Measurements from ENCODE around the gene ARRB2. TPM values are rescaled to one million over a fixed set of nuclear protein-coding genes. Genes with fewer than 3 reads are reported as not detected.
A peak's percentile ranks its signal among the peaks of the same experiment; 100 is the strongest.

The ARRB2 gene
- total and polyA plus RNA-seq, 12 donors: 10.8 to 53.5 (median 17.2) TPM

DNA sequence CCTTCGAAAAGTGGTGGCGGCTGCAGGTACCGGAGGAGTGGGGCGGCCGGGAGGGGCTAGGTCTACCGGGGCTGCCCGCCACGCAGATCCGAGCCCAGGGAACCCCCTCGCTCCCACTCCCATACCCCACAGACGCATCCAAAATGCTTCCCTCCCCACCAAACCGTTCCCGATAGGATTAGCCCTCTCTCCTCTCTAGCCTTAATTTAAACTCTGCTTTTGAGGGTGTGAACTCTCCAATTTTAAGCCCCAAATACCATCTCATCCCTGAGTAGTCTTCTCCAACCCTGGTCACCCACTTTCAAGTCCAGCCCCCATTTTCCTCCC lies 29.6 kb downstream of the ARRB2 start:
- 13 to 17% methylated on average over 13 of the region's 13 CpGs for WGBS, 2 donors
- peak overlapping the region in 6 of 10 donors; percentile 60 to 82 (median 74) for H3K27ac ChIP-seq

GRCh38 chr17:4740584-4740983 lies 30.2 kb downstream of the ARRB2 start:
- no peak for ATAC-seq

More for the DNA sequence above, 29.6 kb downstream of the ARRB2 start:
- intact Hi-C loops (cut with DNase I): loop anchor here in 2 of 10 donors (5.0 kb wide), 2 partner anchors 42 to 47 kb away; partner anchors contain the start of genes GLTPD2 (in 1 of the 2) and VMO1 (in 1 of the 2)
- ATAC-seq: no peak
- no peaks in the 10 kb centered on the region for H3K9me3 ChIP-seq
- H3K36me3 ChIP-seq: peaks cover 0 to 4% (median 0%) of the 10 kb centered on the region in 9 donors
- DNase-seq: no peak
- peaks cover 2 to 44% (median 15%) of the 10 kb centered on the region in 9 donors for H3K4me1 ChIP-seq
- H3K4me3 ChIP-seq: peak overlapping the region; percentile 50 to 95 (median 84)
- peaks cover 0 to 47% (median 14%) of the 10 kb centered on the region in 7 donors for H3K27me3 ChIP-seq
- TF ChIP-seq, protein P1, sequence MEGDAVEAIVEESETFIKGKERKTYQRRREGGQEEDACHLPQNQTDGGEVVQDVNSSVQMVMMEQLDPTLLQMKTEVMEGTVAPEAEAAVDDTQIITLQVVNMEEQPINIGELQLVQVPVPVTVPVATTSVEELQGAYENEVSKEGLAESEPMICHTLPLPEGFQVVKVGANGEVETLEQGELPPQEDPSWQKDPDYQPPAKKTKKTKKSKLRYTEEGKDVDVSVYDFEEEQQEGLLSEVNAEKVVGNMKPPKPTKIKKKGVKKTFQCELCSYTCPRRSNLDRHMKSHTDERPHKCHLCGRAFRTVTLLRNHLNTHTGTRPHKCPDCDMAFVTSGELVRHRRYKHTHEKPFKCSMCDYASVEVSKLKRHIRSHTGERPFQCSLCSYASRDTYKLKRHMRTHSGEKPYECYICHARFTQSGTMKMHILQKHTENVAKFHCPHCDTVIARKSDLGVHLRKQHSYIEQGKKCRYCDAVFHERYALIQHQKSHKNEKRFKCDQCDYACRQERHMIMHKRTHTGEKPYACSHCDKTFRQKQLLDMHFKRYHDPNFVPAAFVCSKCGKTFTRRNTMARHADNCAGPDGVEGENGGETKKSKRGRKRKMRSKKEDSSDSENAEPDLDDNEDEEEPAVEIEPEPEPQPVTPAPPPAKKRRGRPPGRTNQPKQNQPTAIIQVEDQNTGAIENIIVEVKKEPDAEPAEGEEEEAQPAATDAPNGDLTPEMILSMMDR (IDR thresholded peaks at IDR 0.05): no peak

GRCh38 chr17:4741544-4741943 lies 31.1 kb downstream of the ARRB2 start:
- intact Hi-C loops (cut with DNase I): loop anchor here in 2 of 10 donors (5.0 kb wide), 2 partner anchors 41 to 46 kb away; partner anchors contain the start of genes GLTPD2 (in 1 of the 2) and VMO1 (in 1 of the 2)
- 95 to 99% methylated on average over 8 of the region's 8 CpGs for WGBS, 2 donors
- DNase-seq (no peak), ATAC-seq (no peak)
- TF ChIP-seq, protein P1 (IDR thresholded peaks at IDR 0.05): no peak
- H3K9me3 ChIP-seq: no peaks in the 10 kb centered on the region
- H3K27ac ChIP-seq: no peak overlapping the region
- peaks cover 0 to 63% (median 23%) of the 10 kb centered on the region in 7 donors for H3K27me3 ChIP-seq
- H3K4me3 ChIP-seq: no peak overlapping the region
- no peaks in the 10 kb centered on the region for H3K36me3 ChIP-seq
- H3K4me1 ChIP-seq: peaks cover 2 to 40% (median 18%) of the 10 kb centered on the region in 9 donors

More at GRCh38 chr17:4740584-4740983, 30.2 kb downstream of the ARRB2 start:
- no peaks in the 10 kb centered on the region for H3K36me3 ChIP-seq
- DNase-seq: no peak
- H3K4me3 ChIP-seq: peak overlapping the region in 2 of 10 donors; percentile 50 to 87
- WGBS, 2 donors: 93 to 95% methylated on average over 8 of the region's 8 CpGs
- peaks cover 0 to 53% (median 20%) of the 10 kb centered on the region in 7 donors for H3K27me3 ChIP-seq
- no peaks in the 10 kb centered on the region for H3K9me3 ChIP-seq
- peaks cover 2 to 46% (median 18%) of the 10 kb centered on the region in 9 donors for H3K4me1 ChIP-seq
- TF ChIP-seq, protein P1 (IDR thresholded peaks at IDR 0.05): no peak
- H3K27ac ChIP-seq: no peak overlapping the region
- intact Hi-C loops (cut with DNase I): loop anchor here in 2 of 10 donors (5.0 kb wide), 2 partner anchors 42 to 47 kb away; partner anchors contain the start of genes GLTPD2 (in 1 of the 2) and VMO1 (in 1 of the 2)

- Histone ChIP-seq H3K27ac (no peak overlapping the region), H3K27me3 (peaks cover 0 to 63% (median 23%) of the 10 kb centered on the region in 7 donors), H3K4me1 (peaks cover 2 to 36% (median 18%) of the 10 kb centered on the region in 9 donors), H3K36me3 (no peaks in the 10 kb centered on the region), H3K4me3 (no peak overlapping the region), H3K9me3 (no peaks in the 10 kb centered on the region)
- WGBS, 2 donors: 93 to 95% methylated on average over 9 of the region's 9 CpGs
- ATAC-seq (no peak), DNase-seq (no peak)
- TF ChIP-seq, protein P1 (IDR thresholded peaks at IDR 0.05): no peak
- intact Hi-C loops (cut with DNase I): loop anchor here in 2 of 10 donors (5.0 kb wide), 2 partner anchors 40 to 45 kb away; partner anchors contain the start of genes GLTPD2 (in 1 of the 2) and VMO1 (in 1 of the 2)
Measured at GRCh38 chr17:4742133-4742532, 31.7 kb downstream of the ARRB2 start.
